Activated naive CD8-positive, alpha-beta T cell (primary cell): ENCODE data around the gene L2HGDH.

Source experiments
- H3K27ac Mint-ChIP-seq: one replicate; pipeline ENCODE4 v1.8.0; 2021; ENCODE audit warnings: mixed read lengths
- H3K27me3 Mint-ChIP-seq: one replicate; pipeline ENCODE4 v1.8.0; 2021; ENCODE audit warnings: mixed read lengths
- H3K36me3 Mint-ChIP-seq: one replicate; pipeline ENCODE4 v1.8.0; 2021; ENCODE audit warnings: mixed read lengths
- H3K4me1 Mint-ChIP-seq: one replicate; pipeline ENCODE4 v1.8.0; 2021; ENCODE audit warnings: low read depth, mixed read lengths
- H3K4me3 Mint-ChIP-seq: one replicate; pipeline ENCODE4 v1.8.0; 2021; ENCODE audit warnings: mild to moderate bottlenecking, mixed read lengths
- H3K9me3 Mint-ChIP-seq: one replicate; pipeline ENCODE4 v1.8.0; 2021; ENCODE audit warnings: low read depth, mixed read lengths

Gene L2HGDH

DNA sequence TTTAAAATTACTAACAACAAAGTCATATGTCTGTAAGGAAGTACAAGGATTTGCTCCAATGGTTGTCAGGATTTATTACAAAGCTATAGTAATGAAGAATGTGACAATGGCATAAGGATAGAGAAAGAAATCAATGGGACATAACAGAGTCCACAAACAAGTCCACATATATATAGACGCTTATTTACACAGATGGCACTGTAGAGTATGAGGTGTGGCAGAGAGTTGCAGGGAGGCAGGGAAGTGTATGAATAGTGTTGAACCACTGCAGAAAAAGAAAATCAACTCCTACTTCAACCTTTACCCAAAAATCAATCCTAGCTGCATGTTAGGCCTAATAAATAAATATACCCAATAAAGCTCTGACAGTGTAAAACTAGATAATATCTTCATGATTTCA is 102.0 kb downstream of the L2HGDH start:
- H3K27ac Mint-ChIP-seq = no peak overlapping the region
- H3K36me3 Mint-ChIP-seq = peaks cover 2% of the 10 kb centered on the region
- no peaks in the 10 kb centered on the region for H3K9me3 Mint-ChIP-seq
- H3K4me3 Mint-ChIP-seq = no peak overlapping the region
- H3K4me1 Mint-ChIP-seq = peaks cover 9% of the 10 kb centered on the region
- no peaks in the 10 kb centered on the region for H3K27me3 Mint-ChIP-seq

DNA sequence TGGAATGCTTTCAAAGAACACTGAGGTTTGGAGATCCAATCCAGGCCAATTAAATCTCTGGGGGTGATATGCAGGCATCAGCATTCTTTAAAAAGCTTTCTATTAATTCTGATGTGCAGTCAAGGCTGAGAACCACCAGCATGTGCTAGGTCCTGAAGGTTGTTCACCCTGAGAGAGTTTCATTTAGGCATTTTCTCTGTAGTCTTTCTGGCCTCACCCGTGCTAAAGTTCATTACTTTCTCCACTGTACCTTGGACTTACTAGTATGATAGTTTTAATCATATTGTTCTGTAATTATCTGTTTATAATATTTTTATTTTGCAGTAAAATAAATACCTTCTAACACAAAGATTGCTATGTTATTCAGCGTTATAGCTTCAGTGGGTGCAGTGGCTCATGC is 113.5 kb downstream of the L2HGDH start:
- Mint-ChIP-seq H3K9me3 (no peaks in the 10 kb centered on the region), H3K27me3 (no peaks in the 10 kb centered on the region), H3K4me1 (no peaks in the 10 kb centered on the region), H3K36me3 (peaks cover 7% of the 10 kb centered on the region), H3K4me3 (no peak overlapping the region), H3K27ac (no peak overlapping the region)

DNA sequence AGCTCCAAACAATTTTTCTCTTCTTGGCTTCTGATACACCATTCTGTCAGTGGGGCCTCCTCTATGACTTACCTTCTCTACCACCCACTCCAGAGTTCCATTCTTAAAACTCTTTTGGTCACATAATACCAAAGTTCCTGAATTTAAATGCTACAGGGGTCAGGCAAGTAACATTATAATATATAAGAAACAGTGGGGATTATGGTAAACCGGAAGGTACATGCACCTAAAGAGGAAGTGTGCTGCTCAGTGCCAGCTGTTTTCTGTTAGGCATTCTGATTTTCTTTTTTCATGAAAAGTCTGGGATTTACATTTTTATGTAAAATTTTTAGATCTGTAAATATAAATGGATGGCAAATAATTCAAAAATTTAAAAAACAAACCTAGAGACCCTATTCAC is 120.5 kb downstream of the L2HGDH start:
- H3K4me3 Mint-ChIP-seq = no peak overlapping the region
- no peaks in the 10 kb centered on the region for H3K9me3 Mint-ChIP-seq
- H3K27me3 Mint-ChIP-seq = no peaks in the 10 kb centered on the region
- H3K36me3 Mint-ChIP-seq = peaks cover 2% of the 10 kb centered on the region
- H3K4me1 Mint-ChIP-seq = no peaks in the 10 kb centered on the region
- H3K27ac Mint-ChIP-seq = no peak overlapping the region
